ENCODE measurements around the gene CHCHD10. TPM values are rescaled to one million over a fixed set of nuclear protein-coding genes. Genes with fewer than 3 reads are reported as not detected.

Gene CHCHD10
- total RNA-seq, 1 donor from 2014 or later, result 87.2 TPM

DNA sequence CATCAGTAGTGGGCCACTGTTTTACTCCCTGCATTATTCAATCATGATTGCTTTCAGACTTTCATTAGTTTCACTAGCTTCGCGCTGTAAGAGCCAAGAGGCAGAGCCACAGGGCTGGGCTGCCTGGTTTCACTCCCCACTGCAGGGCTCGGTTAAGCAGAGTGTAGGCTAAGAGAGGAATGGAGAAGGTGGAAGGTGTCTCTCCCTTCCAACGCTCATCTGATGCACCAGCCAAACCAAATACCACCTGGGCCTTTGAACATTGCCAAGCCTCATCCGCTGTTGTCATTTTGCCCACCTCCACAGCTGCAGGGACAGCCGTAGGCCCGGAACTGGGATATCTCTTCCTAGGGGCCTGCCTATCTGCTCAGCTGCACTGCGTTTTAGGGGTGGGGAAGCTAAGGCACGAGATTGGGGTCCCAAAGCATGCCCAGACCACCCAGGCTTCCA lies 18.5 kb upstream of the CHCHD10 start:
- Mint-ChIP-seq H3K4me1 (ENCODE audit: unreplicated experiment) (peaks cover 35% of the 10 kb centered on the region), H3K4me3 (peak overlapping the region; percentile 95), H3K27me3 (no peaks in the 10 kb centered on the region), H3K9me3 (no peaks in the 10 kb centered on the region), H3K27ac (peak overlapping the region; percentile 91), H3K36me3 (peaks cover 6% of the 10 kb centered on the region)
- TF ChIP-seq, protein P1, sequence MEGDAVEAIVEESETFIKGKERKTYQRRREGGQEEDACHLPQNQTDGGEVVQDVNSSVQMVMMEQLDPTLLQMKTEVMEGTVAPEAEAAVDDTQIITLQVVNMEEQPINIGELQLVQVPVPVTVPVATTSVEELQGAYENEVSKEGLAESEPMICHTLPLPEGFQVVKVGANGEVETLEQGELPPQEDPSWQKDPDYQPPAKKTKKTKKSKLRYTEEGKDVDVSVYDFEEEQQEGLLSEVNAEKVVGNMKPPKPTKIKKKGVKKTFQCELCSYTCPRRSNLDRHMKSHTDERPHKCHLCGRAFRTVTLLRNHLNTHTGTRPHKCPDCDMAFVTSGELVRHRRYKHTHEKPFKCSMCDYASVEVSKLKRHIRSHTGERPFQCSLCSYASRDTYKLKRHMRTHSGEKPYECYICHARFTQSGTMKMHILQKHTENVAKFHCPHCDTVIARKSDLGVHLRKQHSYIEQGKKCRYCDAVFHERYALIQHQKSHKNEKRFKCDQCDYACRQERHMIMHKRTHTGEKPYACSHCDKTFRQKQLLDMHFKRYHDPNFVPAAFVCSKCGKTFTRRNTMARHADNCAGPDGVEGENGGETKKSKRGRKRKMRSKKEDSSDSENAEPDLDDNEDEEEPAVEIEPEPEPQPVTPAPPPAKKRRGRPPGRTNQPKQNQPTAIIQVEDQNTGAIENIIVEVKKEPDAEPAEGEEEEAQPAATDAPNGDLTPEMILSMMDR (conservative IDR thresholded peaks at IDR 0.05), result no peak
- no peak for DNase-seq (ENCODE audit: extremely low spot score, unreplicated experiment)

GRCh38 chr22:23784215-23784732 lies 16.5 kb upstream of the CHCHD10 start:
- H3K4me1 Mint-ChIP-seq (ENCODE audit: unreplicated experiment), result peaks cover 27% of the 10 kb centered on the region
- no peaks in the 10 kb centered on the region for H3K27me3 Mint-ChIP-seq
- H3K36me3 Mint-ChIP-seq, result no peaks in the 10 kb centered on the region
- H3K4me3 Mint-ChIP-seq, result peak overlapping the region; percentile 19
- TF ChIP-seq, protein P1 (conservative IDR thresholded peaks at IDR 0.05), result no peak
- H3K27ac Mint-ChIP-seq, result no peak overlapping the region
- DNase-seq (ENCODE audit: extremely low spot score, unreplicated experiment), result no peak
- H3K9me3 Mint-ChIP-seq, result no peaks in the 10 kb centered on the region

DNA sequence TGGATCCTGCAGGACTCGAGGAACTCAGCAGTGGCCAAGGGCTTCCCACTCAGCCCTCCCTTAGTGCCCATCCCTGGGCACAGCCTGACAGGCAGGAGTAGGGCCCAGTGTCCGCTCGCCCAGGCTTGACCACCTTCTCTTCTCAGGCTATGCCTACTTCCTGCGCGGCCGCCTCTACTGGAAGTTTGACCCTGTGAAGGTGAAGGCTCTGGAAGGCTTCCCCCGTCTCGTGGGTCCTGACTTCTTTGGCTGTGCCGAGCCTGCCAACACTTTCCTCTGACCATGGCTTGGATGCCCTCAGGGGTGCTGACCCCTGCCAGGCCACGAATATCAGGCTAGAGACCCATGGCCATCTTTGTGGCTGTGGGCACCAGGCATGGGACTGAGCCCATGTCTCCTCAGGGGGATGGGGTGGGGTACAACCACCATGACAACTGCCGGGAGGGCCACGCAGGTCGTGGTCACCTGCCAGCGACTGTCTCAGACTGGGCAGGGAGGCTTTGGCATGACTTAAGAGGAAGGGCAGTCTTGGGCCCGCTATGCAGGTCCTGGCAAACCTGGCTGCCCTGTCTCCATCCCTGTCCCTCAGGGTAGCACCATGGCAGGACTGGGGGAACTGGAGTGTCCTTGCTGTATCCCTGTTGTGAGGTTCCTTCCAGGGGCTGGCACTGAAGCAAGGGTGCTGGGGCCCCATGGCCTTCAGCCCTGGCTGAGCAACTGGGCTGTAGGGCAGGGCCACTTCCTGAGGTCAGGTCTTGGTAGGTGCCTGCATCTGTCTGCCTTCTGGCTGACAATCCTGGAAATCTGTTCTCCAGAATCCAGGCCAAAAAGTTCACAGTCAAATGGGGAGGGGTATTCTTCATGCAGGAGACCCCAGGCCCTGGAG lies 15.7 kb upstream of the CHCHD10 start:
- H3K4me3 Mint-ChIP-seq, result no peak overlapping the region
- TF ChIP-seq, protein P1 (conservative IDR thresholded peaks at IDR 0.05), result no peak
- H3K27ac Mint-ChIP-seq, result no peak overlapping the region
- DNase-seq (ENCODE audit: extremely low spot score, unreplicated experiment), result no peak
- H3K36me3 Mint-ChIP-seq, result no peaks in the 10 kb centered on the region
- no peaks in the 10 kb centered on the region for H3K27me3 Mint-ChIP-seq
- peaks cover 25% of the 10 kb centered on the region for H3K4me1 Mint-ChIP-seq (ENCODE audit: unreplicated experiment)
- H3K9me3 Mint-ChIP-seq, result no peaks in the 10 kb centered on the region

GRCh38 chr22:23782703-23783102 lies 14.9 kb upstream of the CHCHD10 start:
- no peak overlapping the region for H3K27ac Mint-ChIP-seq
- no peak for DNase-seq (ENCODE audit: extremely low spot score, unreplicated experiment)
- TF ChIP-seq, protein P1 (conservative IDR thresholded peaks at IDR 0.05), result no peak
- peaks cover 20% of the 10 kb centered on the region for H3K4me1 Mint-ChIP-seq (ENCODE audit: unreplicated experiment)
- no peaks in the 10 kb centered on the region for H3K9me3 Mint-ChIP-seq
- H3K27me3 Mint-ChIP-seq, result no peaks in the 10 kb centered on the region
- H3K36me3 Mint-ChIP-seq, result no peaks in the 10 kb centered on the region
- H3K4me3 Mint-ChIP-seq, result no peak overlapping the region

DNA sequence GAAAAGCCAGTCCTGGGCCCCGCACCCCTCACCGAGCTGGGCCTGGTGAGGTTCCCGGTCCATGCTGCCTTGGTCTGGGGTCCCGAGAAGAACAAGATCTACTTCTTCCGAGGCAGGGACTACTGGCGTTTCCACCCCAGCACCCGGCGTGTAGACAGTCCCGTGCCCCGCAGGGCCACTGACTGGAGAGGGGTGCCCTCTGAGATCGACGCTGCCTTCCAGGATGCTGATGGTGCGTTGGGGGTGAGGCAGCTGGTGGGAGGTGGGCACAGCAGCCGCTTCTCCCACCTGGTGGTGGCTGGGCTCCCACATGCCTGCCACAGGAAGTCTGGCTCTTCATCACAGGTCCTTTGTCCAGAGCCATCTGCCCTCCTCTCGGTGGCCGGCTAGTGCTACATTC lies 14.5 kb upstream of the CHCHD10 start:
- Mint-ChIP-seq H3K27me3 (no peaks in the 10 kb centered on the region), H3K4me3 (no peak overlapping the region), H3K9me3 (no peaks in the 10 kb centered on the region), H3K36me3 (no peaks in the 10 kb centered on the region), H3K27ac (no peak overlapping the region), H3K4me1 (ENCODE audit: unreplicated experiment) (peaks cover 16% of the 10 kb centered on the region)
- no peak for DNase-seq (ENCODE audit: extremely low spot score, unreplicated experiment)
- TF ChIP-seq, protein P1 (conservative IDR thresholded peaks at IDR 0.05), result no peak

Measured in type B pancreatic cell (in vitro differentiated cells).